Uterus (tissue), 4 donors: ENCODE results near the gene RNF10. TPM values are rescaled to one million over a fixed set of nuclear protein-coding genes. Genes with fewer than 3 reads are reported as not detected.
"Not testable (repeated sequence)": the region's sequence is repeated elsewhere in the genome, so short reads cannot be mapped to it uniquely, and the experiment has no call there.

Experiments used
- DNase-seq, 2 donors: peaks; one replicate each; pipeline ENCODE4 v3.0.0-alpha.2; 2019 to 2020
- H3K27ac ChIP-seq, 2 donors: fragments of 200-600 bp; sonication (generic); 1 replicate in 1 of 2; 2 replicates in 1 of 2; pipeline ENCODE4 v1.5.1; 2016 to 2018
- H3K27me3 ChIP-seq, 2 donors: fragments of 200-600 bp; sonication (generic); one replicate each; pipeline ENCODE4 v1.5.1; 2018 to 2019; ENCODE audit warnings: control low read depth in 1 of 2
- H3K36me3 ChIP-seq, 2 donors: fragments of 200-600 bp; sonication (generic); one replicate each; pipeline ENCODE4 v1.5.1; 2019; ENCODE audit warnings: control low read depth in 1 of 2
- H3K4me1 ChIP-seq, 2 donors: fragments of 200-600 bp; sonication (generic); one replicate each; pipeline ENCODE4 v1.5.1; 2018 to 2019; ENCODE audit warnings: control low read depth in 1 of 2
- H3K4me3 ChIP-seq, 2 donors: fragments of 200-600 bp; sonication (generic); 1 replicate in 1 of 2; 2 replicates in 1 of 2; pipeline ENCODE4 v1.5.1; 2018 to 2019; ENCODE audit warnings: mild to moderate bottlenecking in 1 of 2
- H3K9me3 ChIP-seq, 2 donors: fragments of 200-600 bp; sonication (generic); one replicate each; pipeline ENCODE4 v1.5.1; 2019; ENCODE audit warnings: control low read depth in 1 of 2
- POLR2A ChIP-seq, 2 donors: fragments of 450-650 bp; IDR thresholded peaks; one replicate each; pipeline ENCODE4 v1.6.1; 2016; ENCODE audit warnings: antibody characterized with exemption in 2 of 2, mild to moderate bottlenecking in 1 of 2, moderate library complexity in 1 of 2
- intact Hi-C: fragments of 100-400 bp; cut with DNase I; formaldehyde crosslinking; loops from one replicate; pipeline ENCODE4 v1.15.1; 2023; ENCODE audit warnings: low total_unique reads
- total RNA-seq, 4 donors: library from RNA; depleted of rRNA in 3 of 4; stranded (reverse); fragments of >200 nt in 3 of 4; gene quantifications; one replicate each; pipeline versions ENCODE4 v1.1.0 to v1.2.4, GENCODE V29; 2014 to 2023
- TF ChIP-seq, protein P1 (sequence below), 4 experiments: fragments of 200-600 bp in 2 of 4; fragments of 450-650 bp in 2 of 4; sonication (generic) in 2 of 4; IDR thresholded peaks; one replicate each; pipeline ENCODE4 v1.5.1; 2016 to 2019; ENCODE audit warnings: antibody characterized with exemption in 4 of 4, mild to moderate bottlenecking in 2 of 4, moderate library complexity in 1 of 4
- donor health status: DM: yes; HTN: yes; CAD: no.

RNF10 gene
- total RNA-seq, 4 donors from 2014 or later, result 53.8 to 169 (median 103) TPM

- no peaks in the 10 kb centered on the region for H3K36me3 ChIP-seq
- no peak for DNase-seq
- no peak overlapping the region for H3K27ac ChIP-seq
- no peak overlapping the region for H3K4me3 ChIP-seq
- no peaks in the 10 kb centered on the region for H3K27me3 ChIP-seq
- intact Hi-C loops, result no loop called here
- no peaks in the 10 kb centered on the region for H3K4me1 ChIP-seq
- H3K9me3 ChIP-seq, result no peaks in the 10 kb centered on the region
- no peak for TF ChIP-seq POLR2A (IDR thresholded peaks at IDR 0.05)
- TF ChIP-seq, protein P1, sequence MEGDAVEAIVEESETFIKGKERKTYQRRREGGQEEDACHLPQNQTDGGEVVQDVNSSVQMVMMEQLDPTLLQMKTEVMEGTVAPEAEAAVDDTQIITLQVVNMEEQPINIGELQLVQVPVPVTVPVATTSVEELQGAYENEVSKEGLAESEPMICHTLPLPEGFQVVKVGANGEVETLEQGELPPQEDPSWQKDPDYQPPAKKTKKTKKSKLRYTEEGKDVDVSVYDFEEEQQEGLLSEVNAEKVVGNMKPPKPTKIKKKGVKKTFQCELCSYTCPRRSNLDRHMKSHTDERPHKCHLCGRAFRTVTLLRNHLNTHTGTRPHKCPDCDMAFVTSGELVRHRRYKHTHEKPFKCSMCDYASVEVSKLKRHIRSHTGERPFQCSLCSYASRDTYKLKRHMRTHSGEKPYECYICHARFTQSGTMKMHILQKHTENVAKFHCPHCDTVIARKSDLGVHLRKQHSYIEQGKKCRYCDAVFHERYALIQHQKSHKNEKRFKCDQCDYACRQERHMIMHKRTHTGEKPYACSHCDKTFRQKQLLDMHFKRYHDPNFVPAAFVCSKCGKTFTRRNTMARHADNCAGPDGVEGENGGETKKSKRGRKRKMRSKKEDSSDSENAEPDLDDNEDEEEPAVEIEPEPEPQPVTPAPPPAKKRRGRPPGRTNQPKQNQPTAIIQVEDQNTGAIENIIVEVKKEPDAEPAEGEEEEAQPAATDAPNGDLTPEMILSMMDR (IDR thresholded peaks at IDR 0.05), result no peak
Measured at GRCh38 chr12:120504587-120504986, 29.6 kb upstream of the RNF10 start.

- Histone ChIP-seq H3K4me1 (no peaks in the 10 kb centered on the region), H3K4me3 (no peak overlapping the region), H3K36me3 (no peaks in the 10 kb centered on the region), H3K27me3 (no peaks in the 10 kb centered on the region), H3K27ac (no peak overlapping the region), H3K9me3 (no peaks in the 10 kb centered on the region)
- intact Hi-C loops, result no loop called here
- no peak for DNase-seq
- TF ChIP-seq, protein P1 (IDR thresholded peaks at IDR 0.05), result no peak
- TF ChIP-seq POLR2A (IDR thresholded peaks at IDR 0.05), result no peak
Measured at GRCh38 chr12:120508537-120508936, 25.6 kb upstream of the RNF10 start.

GRCh38 chr12:120514002-120514401 is 20.2 kb upstream of the RNF10 start:
- Histone ChIP-seq H3K9me3 (no peaks in the 10 kb centered on the region), H3K36me3 (no peaks in the 10 kb centered on the region), H3K4me1 (no peaks in the 10 kb centered on the region), H3K4me3 (no peak overlapping the region), H3K27me3 (no peaks in the 10 kb centered on the region), H3K27ac (no peak overlapping the region)
- TF ChIP-seq POLR2A (IDR thresholded peaks at IDR 0.05), result no peak
- TF ChIP-seq, protein P1 (IDR thresholded peaks at IDR 0.05), result no peak
- intact Hi-C loops, result no loop called here
- no peak for DNase-seq

DNA sequence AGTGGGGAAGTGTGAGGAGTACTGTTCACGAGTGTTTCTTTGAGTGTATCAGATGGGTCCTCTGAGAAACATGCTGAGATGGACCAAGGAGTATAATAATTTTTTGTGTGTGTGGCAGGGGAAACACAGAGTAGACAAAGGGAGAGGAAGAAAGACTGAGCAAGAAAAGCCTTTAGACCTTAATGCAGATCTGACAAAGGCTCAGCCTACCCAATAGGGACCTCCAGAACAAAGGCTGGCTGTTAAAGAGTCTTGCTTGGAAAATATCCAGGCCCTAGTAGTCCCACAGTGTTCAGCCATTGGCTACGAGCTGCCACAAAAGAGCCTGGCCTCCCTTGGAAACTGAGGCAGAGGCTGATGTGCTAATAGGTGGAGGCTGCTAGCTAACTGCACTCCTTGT is 18.7 kb upstream of the RNF10 start:
- intact Hi-C loops, result no loop called here
- TF ChIP-seq, protein P1 (IDR thresholded peaks at IDR 0.05), result no peak
- TF ChIP-seq POLR2A (IDR thresholded peaks at IDR 0.05), result no peak
- Histone ChIP-seq H3K27me3 (no peaks in the 10 kb centered on the region), H3K4me1 (no peaks in the 10 kb centered on the region), H3K36me3 (no peaks in the 10 kb centered on the region), H3K27ac (no peak overlapping the region), H3K4me3 (no peak overlapping the region), H3K9me3 (no peaks in the 10 kb centered on the region)
- DNase-seq, result no peak

DNA sequence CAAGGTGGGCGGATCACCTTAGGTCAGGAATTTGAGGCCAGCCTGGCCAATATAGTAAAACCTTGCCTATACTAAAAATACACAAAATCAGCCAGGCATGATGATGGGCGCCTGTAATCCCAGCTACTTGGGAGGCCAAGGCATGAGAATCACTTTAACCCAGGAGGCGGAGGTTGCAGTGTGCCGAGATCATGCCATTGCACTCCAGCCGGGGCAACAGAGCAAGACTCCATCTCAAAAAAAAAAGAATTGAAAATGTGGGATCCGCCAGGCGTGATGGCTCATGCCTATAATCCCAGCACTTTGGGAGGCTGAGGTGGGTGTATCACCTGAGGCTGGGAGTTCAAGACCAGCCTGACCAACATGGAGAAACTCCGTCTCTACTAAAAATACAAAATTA is 14.8 kb upstream of the RNF10 start:
- H3K27me3 ChIP-seq, H3K9me3 ChIP-seq, intact Hi-C loops, H3K4me1 ChIP-seq, H3K27ac ChIP-seq, DNase-seq, H3K4me3 ChIP-seq, H3K36me3 ChIP-seq: not testable (repeated sequence)

- H3K9me3 ChIP-seq, result no peaks in the 10 kb centered on the region
- no peak overlapping the region for H3K4me3 ChIP-seq
- H3K27me3 ChIP-seq, result no peaks in the 10 kb centered on the region
- TF ChIP-seq, protein P1 (IDR thresholded peaks at IDR 0.05), result no peak
- TF ChIP-seq POLR2A (IDR thresholded peaks at IDR 0.05), result no peak
- no peaks in the 10 kb centered on the region for H3K4me1 ChIP-seq
- intact Hi-C loops, result no loop called here
- no peaks in the 10 kb centered on the region for H3K36me3 ChIP-seq
- no peak overlapping the region for H3K27ac ChIP-seq
- no peak for DNase-seq
Measured at GRCh38 chr12:120522568-120522967, 11.6 kb upstream of the RNF10 start.
